GM18873 (cell line): ENCODE data around the gene ID2.

Experiments used
- ATAC-seq: cut with Tn5 transposase; IDR thresholded peaks from one replicate; pipeline ENCODE4 v1.9.1; 2021; ENCODE audit warnings: mild to moderate bottlenecking, moderate library complexity, moderate number of reproducible peaks; ENCODE audit not compliant: unreplicated experiment, low FRiP score

ID2 gene

DNA sequence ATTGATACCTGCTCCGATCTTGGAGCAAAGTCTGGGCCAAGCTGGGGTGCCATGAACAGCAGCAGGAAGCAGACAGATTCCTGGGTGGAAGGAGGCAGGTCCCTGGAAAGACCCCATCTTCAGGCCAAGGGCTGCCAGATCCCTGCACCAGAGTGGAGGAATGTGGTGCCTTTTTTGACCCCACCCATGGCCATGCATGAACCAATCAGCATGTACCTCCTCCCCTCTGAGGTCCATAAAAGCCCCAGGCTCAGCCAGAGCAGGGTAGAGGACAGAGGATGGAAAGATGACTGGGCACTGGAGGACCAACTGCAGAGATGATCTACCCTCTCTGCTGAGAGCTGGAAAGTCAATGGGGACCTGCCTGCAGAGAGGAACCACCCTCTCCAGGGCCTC lies 34.4 kb upstream of the ID2 start:
- ATAC-seq, result no peak

GRCh38 chr2:8648441-8649213 lies 33.2 kb upstream of the ID2 start:
- ATAC-seq, result no peak

GRCh38 chr2:8649718-8650117 lies 32.1 kb upstream of the ID2 start:
- no peak for ATAC-seq

GRCh38 chr2:8650256-8650655 lies 31.6 kb upstream of the ID2 start:
- no peak for ATAC-seq

GRCh38 chr2:8652774-8653426 lies 29.0 kb upstream of the ID2 start:
- ATAC-seq, result no peak

- ATAC-seq, result no peak
Measured at GRCh38 chr2:8653485-8653884, 28.4 kb upstream of the ID2 start.

DNA sequence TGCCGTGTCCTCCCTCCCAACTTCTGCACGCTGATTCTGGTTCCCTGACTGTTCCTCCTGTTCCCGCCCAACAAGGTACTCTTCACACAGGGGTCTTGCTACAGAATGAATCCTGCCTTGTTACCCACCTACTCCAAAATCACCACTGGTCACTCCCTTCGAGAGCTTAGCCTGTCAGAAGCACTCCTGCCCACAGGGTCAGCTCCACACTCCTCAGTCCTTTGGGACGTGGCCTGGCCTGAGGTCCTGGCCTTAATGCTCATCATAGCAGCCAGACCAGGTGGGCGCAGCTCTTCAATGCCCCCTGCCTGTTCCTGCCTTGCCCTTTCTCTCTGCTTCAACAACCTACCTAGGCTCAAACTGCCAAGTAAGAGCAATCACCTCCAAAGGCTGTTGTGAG lies 27.8 kb upstream of the ID2 start:
- ATAC-seq, result no peak

- ATAC-seq, result no peak
Measured at GRCh38 chr2:8654483-8654882, 27.4 kb upstream of the ID2 start.

DNA sequence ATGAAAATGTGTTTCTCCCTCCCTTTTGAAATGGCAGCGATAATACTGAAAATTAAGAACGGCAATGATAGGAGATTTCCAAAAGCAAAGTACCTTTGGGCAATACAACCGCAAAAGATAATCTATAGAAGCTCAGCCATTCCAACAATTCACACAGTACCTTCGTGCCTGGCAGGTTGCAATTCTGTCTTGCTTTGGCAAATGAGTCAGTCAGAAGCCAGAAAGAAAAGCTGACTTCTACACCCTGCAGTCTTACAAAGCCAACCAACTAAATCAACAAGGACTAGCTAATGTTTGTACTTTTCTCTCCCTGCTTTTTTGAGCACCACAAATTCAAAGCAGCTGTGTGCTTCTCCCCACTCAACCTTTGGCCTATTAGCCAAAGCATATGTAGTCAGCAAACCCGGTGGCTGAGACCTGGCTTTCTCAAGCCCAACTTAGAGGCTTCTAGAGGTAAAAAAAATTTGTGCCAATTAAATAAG lies 25.7 kb upstream of the ID2 start:
- no peak for ATAC-seq

DNA sequence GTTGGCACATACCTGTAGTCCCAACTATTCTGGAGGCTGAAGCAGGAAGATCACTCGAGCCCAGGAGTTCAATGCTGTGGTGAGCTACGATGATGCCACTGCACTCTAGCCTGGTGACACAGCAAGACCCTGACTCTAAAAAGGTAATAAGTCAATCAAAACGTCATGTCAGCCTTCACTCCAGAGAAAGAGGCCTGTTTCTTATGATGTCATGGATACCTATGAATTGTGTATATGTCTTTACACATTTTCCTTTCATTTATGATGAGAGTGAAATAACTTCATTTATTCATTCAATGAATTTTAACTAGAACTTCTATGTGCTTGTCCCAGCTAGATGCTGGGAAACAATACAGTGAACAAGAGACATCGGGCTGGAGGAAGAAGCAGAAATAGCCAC lies 25.0 kb upstream of the ID2 start:
- ATAC-seq, result no peak

GRCh38 chr2:8657423-8658062 lies 24.3 kb upstream of the ID2 start:
- ATAC-seq, result no peak

DNA sequence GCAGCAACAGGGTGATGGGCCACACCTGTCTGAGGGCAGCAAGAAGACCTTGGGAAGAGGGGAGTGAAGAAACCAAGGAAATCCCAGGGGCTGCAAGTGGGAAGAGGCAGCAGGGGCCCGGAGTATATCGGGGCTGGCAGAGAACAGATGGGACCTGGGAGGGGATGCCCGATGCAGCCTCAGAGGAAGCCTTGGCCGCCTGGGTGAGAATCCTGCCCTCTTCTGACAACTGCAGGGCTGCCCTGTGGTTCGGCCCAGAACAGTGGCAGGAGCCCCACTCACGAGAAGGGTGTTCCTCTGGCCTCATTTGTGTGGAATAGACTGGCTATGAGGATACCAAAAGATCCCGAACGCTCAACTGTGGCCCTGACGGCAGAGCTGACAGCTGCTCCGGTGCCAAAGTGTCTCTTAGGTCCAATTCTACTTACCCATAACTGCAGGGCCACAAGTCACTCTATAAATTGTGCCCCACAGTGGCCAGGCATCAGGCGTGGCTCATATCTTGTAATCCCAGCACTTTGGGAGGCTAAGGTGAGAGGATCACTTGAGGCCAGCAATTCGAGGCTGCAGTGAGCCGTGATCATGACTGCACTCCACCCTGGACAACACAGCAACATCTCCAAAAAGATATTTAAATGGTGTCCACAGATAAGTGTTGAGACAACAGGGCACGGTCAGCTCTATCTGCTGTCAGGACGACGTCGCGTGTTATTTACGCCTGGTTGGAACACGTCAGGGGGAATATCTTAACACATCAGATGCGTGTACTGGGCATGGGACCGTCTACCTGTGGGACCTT lies 23.6 kb upstream of the ID2 start:
- no peak for ATAC-seq

GRCh38 chr2:8659092-8659734 lies 22.6 kb upstream of the ID2 start:
- no peak for ATAC-seq

- no peak for ATAC-seq
Measured at GRCh38 chr2:8659735-8660492, 21.9 kb upstream of the ID2 start.

DNA sequence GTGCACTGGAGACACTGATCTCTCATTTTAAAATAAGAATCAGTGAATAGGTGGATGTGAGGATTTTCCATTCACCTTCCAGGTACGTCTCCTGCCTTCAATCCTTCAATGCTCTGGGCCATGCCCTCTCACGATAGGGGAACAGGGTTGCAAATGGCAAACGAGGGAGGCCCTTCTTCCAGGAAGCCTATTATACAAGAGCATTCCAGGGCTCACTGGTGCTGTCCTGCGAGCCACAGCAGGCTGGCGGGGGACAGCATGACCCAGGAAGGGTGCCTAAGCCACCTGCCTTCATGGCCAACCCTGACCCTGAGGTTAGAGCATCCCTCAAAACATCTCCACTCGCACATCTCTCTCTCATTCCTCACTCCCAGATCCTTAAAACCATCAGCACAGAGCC lies 20.6 kb upstream of the ID2 start:
- no peak for ATAC-seq

DNA sequence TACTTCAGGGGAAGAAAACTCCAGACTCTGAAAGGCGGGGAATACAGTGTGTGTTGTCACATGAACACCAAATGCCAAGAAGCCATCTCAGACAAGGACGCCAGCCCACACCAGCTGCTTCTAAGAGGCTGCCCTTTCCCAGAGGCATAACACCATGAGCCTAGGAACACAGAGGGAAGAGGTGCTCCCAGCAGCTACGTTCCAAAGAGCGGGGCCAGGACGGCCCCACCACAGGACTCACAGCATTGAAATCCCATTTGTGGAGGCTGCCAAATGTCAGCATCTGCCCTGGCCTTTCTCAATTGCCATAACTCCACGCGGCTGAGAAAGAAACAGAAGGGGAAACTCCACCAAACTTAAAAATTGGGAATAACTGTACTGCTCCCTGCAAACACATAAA lies 20.1 kb upstream of the ID2 start:
- ATAC-seq, result no peak

- ATAC-seq, result no peak
Measured at GRCh38 chr2:8662239-8662879, 19.5 kb upstream of the ID2 start.

- no peak for ATAC-seq
Measured at GRCh38 chr2:8663997-8664396, 17.9 kb upstream of the ID2 start.

DNA sequence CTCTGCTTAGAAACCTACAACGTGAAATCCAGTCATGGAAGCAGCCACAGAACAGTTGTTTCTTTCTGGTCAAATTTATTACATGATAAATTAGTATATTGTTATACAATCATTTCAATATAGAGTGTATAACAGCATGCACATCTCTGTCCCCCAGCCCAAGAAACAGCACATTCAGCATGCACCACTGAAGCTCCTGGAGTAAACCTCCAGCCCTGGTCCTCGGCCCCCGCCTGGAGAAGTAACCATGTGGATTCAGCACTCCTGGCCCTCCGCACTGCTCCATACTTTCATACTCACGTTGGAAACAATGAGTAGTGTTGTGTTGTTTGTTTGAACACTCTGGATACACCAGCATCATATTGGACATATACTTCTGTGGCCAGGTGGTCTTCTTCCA lies 15.3 kb upstream of the ID2 start:
- ATAC-seq, result no peak
